Measurements from ENCODE around the gene IL7R. TPM values are rescaled to one million over a fixed set of nuclear protein-coding genes. Genes with fewer than 3 reads are reported as not detected.
"Not testable (repeated sequence)": the region's sequence is repeated elsewhere in the genome, so short reads cannot be mapped to it uniquely, and the experiment has no call there.

The IL7R gene
- total RNA-seq, 1 experiment from 2014 or later, result 0.41 TPM

- H3K4me3 ChIP-seq, result no peak overlapping the region
- H3K27ac ChIP-seq, result no peak overlapping the region
- no peaks in the 10 kb centered on the region for H4K20me1 ChIP-seq (ENCODE audit: insufficient read depth)
- peaks cover 4% of the 10 kb centered on the region; the same call in 1 of the 2 replicates for H3F3A ChIP-seq (ENCODE audit: insufficient read depth, low read depth)
- no peaks in the 10 kb centered on the region for H3K36me3 ChIP-seq (ENCODE audit: low read depth)
- TF ChIP-seq EZH2 (IDR thresholded peaks at IDR 0.05; ENCODE audit: low read depth) (no peak), CTCF (conservative IDR thresholded peaks at IDR 0.05) (no peak)
- no peak overlapping the region for H2AFZ ChIP-seq
- no peak overlapping the region for H3K4me2 ChIP-seq
- POLR2A ChIA-PET (ENCODE audit: unreplicated experiment), result no interaction called here
- H3K4me1 ChIP-seq (replicated peaks; ENCODE audit: insufficient read depth), result peaks cover 22% of the 10 kb centered on the region
- no peaks in the 10 kb centered on the region for H3K9me3 ChIP-seq (ENCODE audit: insufficient read depth, low read depth)
- H3K79me2 ChIP-seq (ENCODE audit: low read depth), result no peaks in the 10 kb centered on the region
- intact Hi-C loops (cut with micrococcal nuclease; ENCODE audit: unreplicated experiment), result no loop called here
- H3K9me2 ChIP-seq (ENCODE audit: insufficient read depth), result no peaks in the 10 kb centered on the region
- H3K27me3 ChIP-seq (ENCODE audit: insufficient read depth, low read depth), result no peaks in the 10 kb centered on the region
- BruUV-seq (replicated peaks), result no TSS peak
- CTCF ChIA-PET, result no interaction called here
- no peak for DNase-seq
Measured at GRCh38 chr5:35853631-35854030, 3.1 kb upstream of the IL7R start.

GRCh38 chr5:35854248-35854647, 2.4 kb upstream of the IL7R start:
- Histone ChIP-seq H2AFZ (no peak overlapping the region), H3K4me3 (no peak overlapping the region), H3K9me3 (ENCODE audit: insufficient read depth, low read depth) (no peaks in the 10 kb centered on the region), H3F3A (ENCODE audit: insufficient read depth, low read depth) (peaks cover 4% of the 10 kb centered on the region; the same call in 1 of the 2 replicates), H3K27ac (no peak overlapping the region), H3K79me2 (ENCODE audit: low read depth) (no peaks in the 10 kb centered on the region), H3K27me3 (ENCODE audit: insufficient read depth, low read depth) (no peaks in the 10 kb centered on the region), H3K9me2 (ENCODE audit: insufficient read depth) (no peaks in the 10 kb centered on the region), H4K20me1 (ENCODE audit: insufficient read depth) (no peaks in the 10 kb centered on the region), H3K4me1 (replicated peaks; ENCODE audit: insufficient read depth) (peaks cover 28% of the 10 kb centered on the region), H3K36me3 (ENCODE audit: low read depth) (no peaks in the 10 kb centered on the region), H3K4me2 (no peak overlapping the region)
- CTCF ChIA-PET, result no interaction called here
- no TSS peak for BruUV-seq (replicated peaks)
- DNase-seq, result no peak
- no peak for TF ChIP-seq EZH2 (IDR thresholded peaks at IDR 0.05; ENCODE audit: low read depth)
- TF ChIP-seq CTCF (conservative IDR thresholded peaks at IDR 0.05), result no peak
- intact Hi-C loops (cut with micrococcal nuclease; ENCODE audit: unreplicated experiment), result no loop called here
- POLR2A ChIA-PET (ENCODE audit: unreplicated experiment), result no interaction called here

- TF ChIP-seq CTCF (conservative IDR thresholded peaks at IDR 0.05) (no peak), EZH2 (IDR thresholded peaks at IDR 0.05; ENCODE audit: low read depth) (no peak)
- no peaks in the 10 kb centered on the region for H3K36me3 ChIP-seq (ENCODE audit: low read depth)
- H3F3A ChIP-seq (ENCODE audit: insufficient read depth, low read depth), result peaks cover 4% of the 10 kb centered on the region; the same call in 1 of the 2 replicates
- intact Hi-C loops (cut with micrococcal nuclease; ENCODE audit: unreplicated experiment), result no loop called here
- ChIA-PET POLR2A (ENCODE audit: unreplicated experiment) (no interaction called here), CTCF (interaction anchor here (0.6 kb wide), 1 partner anchor 63 kb away, joined by 9 read pairs; no protein-coding TSS in a partner anchor)
- no peak overlapping the region for H2AFZ ChIP-seq
- no TSS peak for BruUV-seq (replicated peaks)
- H3K27ac ChIP-seq, result no peak overlapping the region
- H3K4me1 ChIP-seq (replicated peaks; ENCODE audit: insufficient read depth), result peaks cover 32% of the 10 kb centered on the region
- no peak overlapping the region for H3K4me3 ChIP-seq
- no peak for DNase-seq
- H4K20me1 ChIP-seq (ENCODE audit: insufficient read depth), result no peaks in the 10 kb centered on the region
- no peaks in the 10 kb centered on the region for H3K9me2 ChIP-seq (ENCODE audit: insufficient read depth)
- no peaks in the 10 kb centered on the region for H3K9me3 ChIP-seq (ENCODE audit: insufficient read depth, low read depth)
- no peaks in the 10 kb centered on the region for H3K79me2 ChIP-seq (ENCODE audit: low read depth)
- no peaks in the 10 kb centered on the region for H3K27me3 ChIP-seq (ENCODE audit: insufficient read depth, low read depth)
- H3K4me2 ChIP-seq, result no peak overlapping the region
Measured at GRCh38 chr5:35855187-35855586, 1.5 kb upstream of the IL7R start.

- H3K4me1 ChIP-seq (replicated peaks; ENCODE audit: insufficient read depth), result peaks cover 34% of the 10 kb centered on the region
- H4K20me1 ChIP-seq (ENCODE audit: insufficient read depth); CTCF ChIA-PET; POLR2A ChIA-PET (ENCODE audit: unreplicated experiment); H3K9me3 ChIP-seq (ENCODE audit: insufficient read depth, low read depth); H2AFZ ChIP-seq; H3K4me2 ChIP-seq; intact Hi-C loops (cut with micrococcal nuclease; ENCODE audit: unreplicated experiment); H3K27ac ChIP-seq; H3K4me3 ChIP-seq; H3K27me3 ChIP-seq (ENCODE audit: insufficient read depth, low read depth); DNase-seq; H3K79me2 ChIP-seq (ENCODE audit: low read depth); BruUV-seq (replicated peaks); H3K36me3 ChIP-seq (ENCODE audit: low read depth); H3F3A ChIP-seq (ENCODE audit: insufficient read depth, low read depth); H3K9me2 ChIP-seq (ENCODE audit: insufficient read depth): not testable (repeated sequence)
Measured at GRCh38 chr5:35856186-35856764, 416 bp upstream of the IL7R start.

Measured in PC-9 (cell line).